NCI-H446 (cell line): ENCODE data around the gene RAB23.

Source experiments
- DNase-seq, 2 experiments: peaks; one replicate each; lab custom pipeline; 2025; lab: John Stamatoyannopoulos, UW

RAB23 gene

DNA sequence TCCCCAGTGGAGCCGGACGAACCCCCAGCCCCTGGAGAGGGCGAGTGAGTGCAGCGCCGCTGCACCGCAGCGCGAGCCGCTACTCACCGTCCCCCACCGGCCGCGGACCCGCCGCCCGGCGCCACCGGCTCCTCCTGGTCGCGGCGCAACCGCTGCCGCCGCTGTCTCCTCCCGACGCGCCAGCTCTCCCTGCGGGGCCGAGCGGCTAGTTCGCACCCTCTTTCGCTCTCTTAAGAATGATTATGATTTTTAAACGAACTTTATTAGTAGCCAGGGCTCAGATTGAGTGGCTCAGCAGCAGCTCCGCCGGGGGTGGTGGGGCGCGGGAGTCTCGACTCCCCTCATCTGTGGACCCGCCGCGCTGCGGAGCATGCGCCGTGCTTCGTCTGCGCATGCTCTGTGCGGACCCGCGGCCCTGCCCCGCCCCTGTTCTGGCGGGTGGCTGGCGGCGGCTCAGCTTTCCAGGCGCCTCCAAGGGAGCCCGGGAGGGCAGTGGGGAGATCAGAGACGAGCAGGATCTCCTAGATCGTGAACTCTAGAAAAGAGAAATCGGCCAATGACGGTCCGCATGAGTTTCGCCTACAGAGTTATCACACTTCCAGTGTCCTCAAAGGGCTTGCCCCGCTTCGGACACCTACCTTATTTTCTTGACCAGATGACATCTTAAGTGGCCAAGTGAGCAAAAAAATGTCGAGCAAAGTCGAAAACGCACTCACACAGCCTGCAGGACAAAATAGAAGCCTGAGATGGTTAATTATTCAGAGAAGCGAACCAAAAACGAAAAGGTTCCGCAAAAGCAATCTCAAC lies at the start of gene RAB23:
TSS of gene RAB23 (minus strand) at position 372 of the 807 bp plus-strand sequence. CDS start 11,927 bp downstream, outside the sequence.
- DNase-seq: peak; percentile 85 to 94

DNA sequence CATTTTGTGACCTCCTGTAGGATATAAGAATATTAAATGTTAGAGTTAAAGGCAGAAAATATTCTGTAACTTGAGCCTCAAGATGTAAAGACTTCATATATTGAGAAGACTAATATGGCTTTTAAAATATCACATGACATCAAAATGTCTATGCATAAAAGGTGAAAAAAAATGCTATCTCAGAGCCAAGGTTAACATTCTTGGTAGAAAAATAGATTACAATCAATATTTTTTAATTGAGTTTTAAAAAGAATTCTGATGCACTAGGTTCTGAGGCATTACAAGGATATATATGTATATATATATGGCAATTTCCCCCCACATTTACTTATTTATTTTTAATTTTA lies 46.2 kb upstream of the RAB23 start:
- no peak for DNase-seq

DNA sequence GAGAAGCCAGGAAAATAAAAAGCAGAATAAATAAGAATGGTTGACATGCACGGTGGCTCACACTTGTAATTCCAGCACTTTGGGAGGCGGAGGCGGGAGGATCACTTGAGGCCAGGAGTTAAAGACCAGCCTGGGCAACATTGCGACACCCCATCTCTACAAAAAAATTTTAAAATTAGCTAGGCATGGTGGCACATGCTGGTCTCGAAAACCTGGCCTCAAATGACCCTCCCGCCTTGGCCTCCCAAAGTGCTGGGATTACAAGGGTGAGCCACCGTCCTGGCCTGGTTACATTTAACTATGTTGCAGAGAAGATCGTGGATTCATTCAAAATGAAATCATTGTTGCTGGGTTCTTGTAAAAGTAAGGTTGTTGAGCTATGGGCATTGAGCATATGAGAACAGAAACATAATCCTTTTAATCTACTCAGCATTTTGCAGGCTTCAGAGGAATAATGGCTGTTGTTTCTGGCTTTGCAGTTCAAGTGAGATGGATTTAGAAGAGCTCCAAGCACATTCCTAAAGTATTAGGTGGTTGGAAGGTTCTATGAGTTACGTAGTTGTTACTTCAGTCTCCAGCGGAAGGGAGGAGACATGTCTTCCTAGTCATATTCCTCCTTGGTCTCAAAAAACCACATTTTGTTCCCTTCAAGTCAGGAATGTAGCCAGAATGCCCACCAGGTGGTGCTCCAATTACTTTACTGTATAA lies 45.6 kb upstream of the RAB23 start:
- DNase-seq: peak; percentile 66 to 84

DNA sequence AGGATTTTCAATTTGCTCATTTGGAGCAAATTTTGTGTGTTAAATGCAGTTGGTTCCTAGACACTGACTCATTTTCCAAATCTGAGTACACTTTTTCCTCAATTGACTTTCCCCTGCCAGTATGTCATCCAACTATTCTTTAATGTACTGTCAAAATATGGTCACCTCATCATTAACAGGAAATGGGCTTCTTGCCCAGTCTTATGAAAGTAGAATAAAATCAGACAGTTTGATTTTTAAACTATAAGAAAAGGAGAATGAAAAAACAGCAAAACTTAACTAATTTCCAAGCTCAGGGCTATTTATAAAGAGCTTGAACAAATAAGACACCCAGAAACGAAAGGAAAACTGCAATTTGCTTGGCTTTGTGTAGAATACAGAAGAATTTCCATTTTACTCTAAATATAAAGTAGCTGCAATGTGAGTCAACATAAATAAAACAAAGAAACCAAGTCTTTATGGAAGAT lies 43.7 kb upstream of the RAB23 start:
- no peak for DNase-seq

- no peak for DNase-seq
Measured at GRCh38 chr6:57263739-57264138, 41.6 kb upstream of the RAB23 start.

DNA sequence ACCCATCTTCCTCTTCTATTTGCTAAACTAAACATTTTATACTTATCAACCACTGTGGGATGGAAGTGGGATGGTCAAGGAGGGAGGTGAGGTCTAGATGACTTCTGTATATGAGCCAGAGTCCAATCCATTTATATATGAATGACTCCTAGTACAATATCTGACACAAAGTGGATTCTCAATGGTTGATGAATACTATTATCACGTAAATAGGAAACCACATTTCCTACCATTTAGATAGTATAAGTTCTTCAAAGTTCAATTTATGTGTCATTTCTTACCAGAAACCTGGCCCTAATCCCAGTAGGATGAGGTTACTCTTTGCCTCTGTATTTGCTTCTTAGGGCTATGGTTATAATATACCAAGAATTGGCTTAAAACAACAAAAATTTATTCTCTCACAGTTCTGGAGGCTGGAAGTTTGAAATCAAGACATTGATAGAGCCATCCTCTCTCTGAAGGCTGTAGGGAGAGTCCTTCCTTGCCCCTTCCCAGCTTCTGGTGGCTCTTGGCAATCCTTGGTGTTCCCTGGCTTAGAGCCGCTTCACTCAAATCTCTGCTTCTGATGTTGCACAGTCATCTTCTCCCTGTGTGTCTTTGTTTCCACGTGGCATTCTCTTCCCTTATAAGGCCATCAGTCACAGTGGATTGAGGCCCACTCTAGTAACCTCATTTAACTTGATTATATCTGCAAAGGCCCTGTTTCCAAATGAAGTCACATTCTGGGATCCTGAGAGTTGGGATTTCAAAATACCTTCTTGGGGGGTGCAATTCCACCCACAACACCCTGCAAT lies 41.0 kb upstream of the RAB23 start:
- DNase-seq: peak in 1 of 2 experiments; percentile 18

- peak in 1 of 2 experiments; percentile 40 for DNase-seq
Measured at GRCh38 chr6:57262488-57262887, 40.4 kb upstream of the RAB23 start.

DNA sequence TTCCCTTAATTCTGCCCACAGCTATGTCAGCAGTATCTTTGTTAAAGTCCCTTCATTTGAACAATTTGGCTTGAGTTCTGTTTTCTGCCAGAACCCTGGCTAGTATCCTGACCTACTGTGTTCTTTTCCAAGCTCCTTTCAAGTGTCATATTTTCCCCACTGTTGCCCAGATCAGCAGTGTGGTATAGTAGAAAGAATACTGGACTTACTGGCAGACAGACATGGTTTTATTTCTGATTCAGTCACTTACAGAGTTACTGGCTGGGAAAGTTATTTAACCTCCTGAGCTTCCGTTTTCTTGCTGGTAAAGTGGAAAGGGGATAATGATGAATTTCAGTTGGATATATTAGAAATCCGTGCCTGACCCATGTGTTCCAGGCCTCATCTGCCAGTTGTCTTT lies 39.8 kb upstream of the RAB23 start:
- DNase-seq: peak; percentile 34 to 64

DNA sequence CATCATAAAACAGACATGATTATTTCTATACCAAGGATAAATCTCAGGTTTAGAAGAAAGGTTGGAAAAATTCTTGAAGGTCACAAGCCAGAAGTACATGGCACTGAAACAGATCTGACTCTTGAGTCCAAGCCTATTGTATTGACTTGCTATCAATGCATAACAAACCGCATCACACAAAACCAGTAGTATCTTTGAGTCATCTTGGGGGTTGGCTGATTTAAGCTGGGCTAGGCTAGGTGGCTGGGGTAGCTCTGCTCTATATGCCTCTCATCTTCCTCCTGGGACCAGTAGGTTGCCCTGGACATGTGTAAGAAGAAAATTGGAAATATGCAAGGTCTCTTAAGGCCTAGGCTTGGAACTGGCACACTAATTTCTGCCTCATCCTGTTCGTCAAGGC lies 37.0 kb upstream of the RAB23 start:
- no peak for DNase-seq

- DNase-seq: no peak
Measured at GRCh38 chr6:57257911-57258541, 35.9 kb upstream of the RAB23 start.

DNA sequence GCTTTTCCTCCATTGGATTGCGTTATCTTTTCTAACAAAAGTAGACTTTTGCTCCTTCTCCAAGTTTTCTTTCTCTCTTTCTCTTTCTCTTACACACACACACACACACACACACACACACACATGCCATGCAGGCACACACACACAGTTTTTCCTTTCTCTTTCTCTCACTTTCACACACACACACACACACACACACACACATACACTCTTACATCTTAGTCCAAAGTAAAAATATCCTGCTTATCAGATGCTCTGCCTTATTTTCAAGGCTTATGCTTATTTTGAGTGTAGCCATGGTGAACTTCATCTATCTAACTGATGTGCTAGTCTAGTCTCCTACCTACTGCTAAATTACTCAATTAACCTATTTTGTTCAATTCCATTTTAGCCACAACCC lies 34.4 kb upstream of the RAB23 start:
- no peak for DNase-seq

- no peak for DNase-seq
Measured at GRCh38 chr6:57255451-57256169, 33.5 kb upstream of the RAB23 start.

DNA sequence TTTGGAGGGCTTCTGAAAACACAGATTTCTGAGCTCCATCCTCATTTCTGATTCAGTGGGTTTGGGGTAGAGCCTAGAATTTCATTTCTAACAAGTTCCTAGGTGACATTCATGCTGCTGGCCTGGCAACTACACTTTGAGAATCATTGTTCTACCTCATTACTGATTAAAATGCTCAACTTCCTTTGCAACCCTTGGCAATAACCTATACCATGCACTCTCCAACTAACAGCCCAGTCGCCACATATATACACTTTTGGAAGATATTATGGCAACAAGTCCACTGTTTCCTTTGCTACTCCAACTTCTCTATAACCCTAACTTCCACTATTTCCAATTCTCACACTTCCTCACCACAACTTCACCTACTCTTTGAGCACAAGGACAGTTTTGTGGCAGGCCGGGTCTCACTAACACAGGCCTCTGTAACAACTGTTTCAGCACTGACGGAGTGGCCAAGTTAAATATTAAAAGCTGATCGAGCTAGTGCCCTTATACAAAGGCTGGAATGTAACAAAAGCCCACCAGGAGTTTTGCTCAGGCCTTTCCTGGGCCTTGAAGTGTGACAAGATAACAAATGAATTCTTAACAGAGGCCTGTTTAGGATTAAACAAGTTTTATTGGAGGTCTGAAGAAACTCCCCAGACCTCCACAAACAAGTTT lies 32.1 kb upstream of the RAB23 start:
- DNase-seq: no peak

DNA sequence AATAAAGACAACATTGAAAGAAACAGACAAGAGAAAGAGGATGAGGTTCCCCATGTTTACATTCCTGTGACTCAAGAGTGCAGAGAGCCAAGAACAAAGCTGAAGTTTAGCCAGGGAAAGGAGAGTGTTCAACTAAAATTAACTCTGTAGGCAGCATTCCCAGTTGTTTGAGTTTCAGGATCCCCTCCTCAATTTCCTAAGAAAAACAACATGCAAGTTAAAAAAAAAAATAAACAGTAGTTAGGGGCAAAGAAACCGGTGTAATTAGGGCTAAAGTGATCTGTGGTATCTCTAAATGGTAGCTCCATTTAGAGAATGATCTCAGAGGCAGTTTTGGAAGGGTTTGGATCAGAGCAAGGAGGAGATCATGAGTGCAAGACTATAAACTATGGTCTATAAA lies 30.9 kb upstream of the RAB23 start:
- DNase-seq: peak in 1 of 2 experiments; percentile 20

GRCh38 chr6:57252137-57252536 lies 30.0 kb upstream of the RAB23 start:
- no peak for DNase-seq

DNA sequence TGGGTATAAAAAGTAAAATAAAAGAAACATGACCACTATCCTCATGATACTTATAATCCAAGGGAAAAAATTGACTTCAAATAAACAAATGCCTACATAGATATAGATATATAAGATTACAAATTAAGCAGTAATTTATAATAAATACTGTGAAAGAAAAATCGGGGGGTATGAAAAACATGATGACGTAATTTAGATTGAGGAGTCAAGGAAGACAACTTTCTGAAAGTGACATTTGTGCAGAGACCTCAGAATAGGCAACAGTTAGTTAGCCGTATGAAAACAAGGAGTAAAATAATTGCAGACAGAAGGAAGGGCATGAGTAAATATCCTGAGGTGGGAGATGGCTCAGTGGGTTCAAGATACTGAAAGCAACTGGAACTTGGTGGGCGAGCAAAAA lies 28.2 kb upstream of the RAB23 start:
- no peak for DNase-seq

GRCh38 chr6:57248311-57248895 lies 26.3 kb upstream of the RAB23 start:
- no peak for DNase-seq

DNA sequence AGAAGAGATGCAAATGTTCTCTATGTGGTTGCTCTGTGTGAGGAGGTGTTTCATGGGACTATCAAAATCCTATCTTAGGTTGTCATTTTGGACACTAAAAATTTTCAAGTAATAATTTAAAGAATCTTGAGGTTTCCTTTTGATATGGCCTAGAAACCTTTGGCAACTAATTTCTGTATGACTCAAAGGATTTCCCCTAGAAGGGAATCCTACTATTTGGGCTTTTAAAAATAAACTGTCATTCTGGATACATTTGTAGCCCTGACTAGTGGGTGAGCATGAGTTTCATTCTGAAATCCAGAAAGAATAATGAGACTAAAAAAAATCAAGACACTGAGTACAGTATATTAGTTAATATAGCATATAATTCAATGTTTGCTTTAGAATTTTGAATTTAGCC lies 25.5 kb upstream of the RAB23 start:
- DNase-seq: no peak

DNA sequence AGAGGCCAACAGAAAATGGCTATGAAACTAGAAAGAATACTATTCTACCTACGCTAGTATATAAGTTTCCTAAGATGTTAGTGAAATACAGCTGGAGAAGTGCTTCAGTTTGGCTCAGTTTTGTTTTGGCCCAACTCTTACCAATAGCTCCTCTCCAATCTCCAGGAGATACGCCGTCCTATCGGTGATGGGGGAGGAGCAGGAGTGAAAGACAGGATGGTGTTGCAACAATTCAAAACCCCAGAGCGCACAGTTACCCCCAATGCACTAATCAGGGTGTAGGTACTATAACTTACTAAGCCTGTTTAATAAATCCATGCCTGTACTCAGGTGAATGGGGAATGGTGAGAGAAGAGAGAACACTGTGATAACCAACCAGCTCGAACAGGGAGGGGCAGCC lies 24.2 kb upstream of the RAB23 start:
- DNase-seq: no peak

DNA sequence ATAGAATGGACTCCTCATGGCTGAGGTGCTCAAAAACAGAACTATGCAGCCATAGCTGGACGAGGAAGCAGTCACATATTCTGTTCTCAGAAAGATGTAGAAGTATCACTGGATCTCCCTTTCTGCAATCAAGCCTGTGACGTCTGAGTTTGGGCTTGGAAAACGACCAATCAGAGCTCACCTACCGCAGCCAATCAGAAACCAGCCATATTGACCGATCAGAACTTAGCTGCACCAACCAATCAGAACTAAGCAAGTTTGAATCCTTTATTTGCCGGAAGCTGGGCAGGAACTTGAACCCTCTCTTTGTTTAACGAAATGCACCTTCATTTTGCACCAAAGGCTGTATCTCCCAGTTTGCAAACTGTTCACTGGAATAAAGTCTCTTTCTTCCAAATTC lies 21.8 kb upstream of the RAB23 start:
- no peak for DNase-seq
